NCI-H2107 (cell line): ENCODE measurements around the gene TTC33.
"Not testable (repeated sequence)": the region's sequence is repeated elsewhere in the genome, so short reads cannot be mapped to it uniquely, and the experiment has no call there.

Experiments used
- DNase-seq: peaks from one replicate; lab custom pipeline; 2025; lab: John Stamatoyannopoulos, UW

The TTC33 gene

GRCh38 chr5:40652441-40653220 is 103.1 kb downstream of the TTC33 start:
- no peak for DNase-seq

DNA sequence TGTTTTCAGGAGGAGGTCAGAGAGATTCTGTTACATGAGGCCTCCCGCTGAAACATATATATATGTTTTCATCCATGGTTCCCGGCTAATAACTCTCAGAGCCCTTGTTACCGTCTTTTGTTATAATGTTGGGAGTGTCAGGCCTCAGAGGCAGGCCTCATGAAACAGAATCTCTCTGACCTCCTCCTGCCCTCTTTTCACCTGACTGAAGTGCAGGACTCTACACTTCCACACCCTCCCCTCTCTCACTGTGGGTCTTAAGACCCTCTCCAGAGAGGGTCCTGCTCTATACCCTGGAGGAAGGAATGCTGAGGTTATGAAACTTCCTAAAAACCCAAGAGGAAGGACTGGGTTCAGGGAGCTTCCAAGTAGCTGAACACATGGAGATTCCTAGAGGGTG is 104.6 kb downstream of the TTC33 start:
- no peak for DNase-seq

GRCh38 chr5:40649463-40650030 is 106.2 kb downstream of the TTC33 start:
- no peak for DNase-seq

- no peak for DNase-seq
Observed at GRCh38 chr5:40648150-40648549, 107.6 kb downstream of the TTC33 start.

DNA sequence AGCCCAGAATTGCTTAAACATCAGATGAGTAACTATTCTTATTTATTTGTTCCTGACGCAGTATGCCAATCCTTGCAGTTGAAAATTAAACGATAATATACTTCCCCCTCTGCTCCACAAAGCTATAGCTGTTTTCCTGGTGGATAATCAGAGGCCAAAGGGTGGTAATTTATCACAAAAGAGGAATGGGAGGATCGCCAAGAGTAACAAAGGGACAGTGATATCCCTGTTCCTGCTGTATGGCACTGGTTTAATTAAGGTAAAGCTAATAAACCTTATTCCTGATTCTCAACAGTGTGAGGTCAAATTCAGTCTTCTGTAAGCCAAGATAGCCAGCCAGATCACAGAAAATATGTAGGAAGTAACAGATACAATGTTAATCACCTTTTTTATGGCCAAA is 109.5 kb downstream of the TTC33 start:
- DNase-seq: no peak

DNA sequence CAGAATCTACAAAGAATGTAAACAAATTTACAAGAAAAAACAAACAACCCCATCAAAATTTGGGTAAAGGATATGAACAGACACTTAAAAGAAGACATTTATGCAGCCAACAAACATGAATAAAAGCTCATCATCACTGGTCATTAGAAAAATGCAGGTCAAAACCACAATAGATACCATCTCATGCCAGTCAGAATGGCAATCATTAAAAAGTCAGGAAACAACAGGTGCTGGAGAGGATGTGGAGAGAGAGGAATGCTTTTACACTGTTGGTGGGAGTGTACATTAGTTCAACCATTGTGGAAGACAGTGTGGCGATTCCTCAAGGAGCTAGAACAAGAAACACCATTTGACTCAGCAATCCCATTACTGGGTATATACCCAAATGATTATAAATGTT is 116.2 kb downstream of the TTC33 start:
- not testable (repeated sequence) for DNase-seq

DNA sequence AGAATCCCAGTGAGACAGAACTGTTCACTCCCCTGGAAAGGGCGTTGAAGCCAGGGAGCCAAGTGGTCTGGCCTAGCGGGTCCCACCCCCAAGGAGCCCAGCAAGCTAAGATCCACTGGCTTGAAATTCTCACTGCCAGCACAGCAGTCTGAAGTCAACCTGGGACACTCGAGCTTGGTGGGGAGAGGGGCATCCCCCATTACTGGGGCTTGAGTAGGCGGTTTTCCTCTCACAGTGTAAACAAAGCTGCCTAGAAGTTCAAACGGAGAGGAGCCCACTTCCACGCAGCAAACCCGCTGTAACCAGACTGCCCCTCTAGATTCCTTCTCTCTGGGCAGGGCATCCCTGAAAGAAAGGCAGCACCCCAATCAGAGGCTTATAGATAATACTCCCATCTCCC is 121.2 kb downstream of the TTC33 start:
- DNase-seq: no peak

DNA sequence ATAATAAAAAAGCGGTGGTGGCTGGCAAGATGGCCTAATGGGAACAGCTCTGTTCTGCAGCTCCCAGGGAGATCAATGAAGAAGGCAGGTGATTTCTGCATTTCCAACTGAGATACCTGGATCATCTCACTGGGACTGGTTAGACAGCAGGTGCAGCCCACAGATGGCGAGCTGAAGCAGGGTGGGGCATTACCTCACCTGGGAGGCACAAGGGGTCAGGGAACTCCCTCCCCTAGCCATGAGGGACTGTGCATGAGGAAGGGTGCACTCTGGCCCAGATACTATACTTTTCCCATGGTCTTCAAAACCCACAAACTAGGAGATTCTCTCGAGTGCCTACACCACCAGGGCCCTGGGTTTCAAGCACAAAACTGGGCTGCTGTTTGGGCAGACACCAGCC is 121.6 kb downstream of the TTC33 start:
- DNase-seq: no peak

DNA sequence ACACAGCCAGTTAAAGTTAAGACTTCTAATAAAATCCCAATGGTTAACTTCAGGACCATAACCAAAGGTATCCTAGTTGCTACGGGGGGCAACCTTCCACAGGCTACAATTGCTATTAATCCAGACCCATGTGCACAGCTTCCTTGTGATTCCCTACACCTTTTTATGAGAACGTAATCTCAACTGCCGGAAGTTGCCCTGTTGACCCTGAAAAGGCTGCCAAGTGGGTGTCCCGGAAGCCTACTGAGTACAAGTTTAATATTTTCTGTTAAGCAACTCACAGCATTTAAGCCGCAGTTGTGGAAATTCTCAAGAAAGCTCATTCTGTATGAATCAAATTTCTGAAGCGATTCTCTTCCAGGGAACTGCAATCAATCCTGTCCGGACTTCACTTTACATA is 124.5 kb downstream of the TTC33 start:
- DNase-seq: no peak

- DNase-seq: no peak
Observed at GRCh38 chr5:40630126-40630525, 125.6 kb downstream of the TTC33 start.

GRCh38 chr5:40628407-40628806 is 127.4 kb downstream of the TTC33 start:
- DNase-seq: no peak

DNA sequence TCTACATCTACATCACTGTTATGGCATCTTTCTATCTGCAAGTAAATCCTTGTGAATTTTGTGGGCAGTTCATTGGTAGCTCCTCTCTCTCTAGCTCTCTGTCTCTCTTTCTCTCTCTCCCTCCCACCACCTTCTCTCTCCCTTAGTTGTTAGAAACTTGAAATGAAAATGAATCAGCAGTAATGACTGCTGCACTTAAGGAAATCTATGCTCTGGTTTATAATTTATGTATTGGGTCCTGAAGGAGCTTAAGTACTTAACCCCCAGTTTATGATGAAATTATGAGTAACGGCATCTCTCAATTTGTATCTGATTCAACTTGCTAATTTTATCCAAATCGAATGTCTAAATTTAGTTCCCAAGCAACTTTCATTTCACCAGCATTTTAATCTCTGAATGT is 128.1 kb downstream of the TTC33 start:
- no peak for DNase-seq

GRCh38 chr5:40626801-40627200 is 129.0 kb downstream of the TTC33 start:
- DNase-seq: no peak

GRCh38 chr5:40623480-40624420 is 132.0 kb downstream of the TTC33 start:
- DNase-seq: no peak

- no peak for DNase-seq
Observed at GRCh38 chr5:40622463-40623252, 133.1 kb downstream of the TTC33 start.

GRCh38 chr5:40619421-40619820 is 136.3 kb downstream of the TTC33 start:
- no peak for DNase-seq

DNA sequence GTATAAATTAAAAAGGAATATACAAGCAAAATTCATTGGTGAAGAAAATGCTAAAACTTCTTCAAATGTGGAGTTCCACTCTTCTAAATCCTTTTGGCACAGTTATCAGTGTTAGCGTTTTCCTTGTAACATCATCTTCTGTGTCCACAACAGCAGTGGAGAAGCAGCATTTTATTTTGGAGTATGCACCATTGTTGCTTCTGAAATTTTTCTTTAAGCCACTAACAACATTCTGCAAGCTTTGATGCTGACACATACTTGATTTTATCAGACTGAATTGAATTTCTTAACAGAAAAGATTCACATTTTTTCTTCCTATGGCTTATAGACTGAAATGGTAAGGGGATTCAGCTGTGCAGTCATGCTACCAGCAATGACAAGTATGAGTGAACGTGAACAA is 136.8 kb downstream of the TTC33 start:
- no peak for DNase-seq

DNA sequence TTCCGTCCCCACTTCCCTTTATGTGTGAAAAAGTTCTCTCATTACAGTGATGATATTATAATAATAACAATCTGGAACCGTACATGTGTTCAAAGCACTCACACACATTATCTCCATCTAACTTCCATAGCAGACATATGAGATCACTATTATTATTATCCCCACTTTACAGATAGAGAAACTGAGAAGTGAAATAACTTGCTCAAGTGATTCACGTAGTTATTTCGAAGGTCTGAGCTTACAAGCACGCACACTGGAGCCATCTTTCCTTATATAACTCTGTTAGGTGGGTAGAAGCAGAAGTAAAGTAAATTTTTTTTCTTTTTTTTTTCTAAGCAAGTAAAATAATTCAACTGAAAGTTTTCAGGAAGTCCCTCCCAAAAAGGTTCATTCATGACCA is 139.0 kb downstream of the TTC33 start:
- no peak for DNase-seq

- no peak for DNase-seq
Observed at GRCh38 chr5:40615586-40616170, 140.1 kb downstream of the TTC33 start.

DNA sequence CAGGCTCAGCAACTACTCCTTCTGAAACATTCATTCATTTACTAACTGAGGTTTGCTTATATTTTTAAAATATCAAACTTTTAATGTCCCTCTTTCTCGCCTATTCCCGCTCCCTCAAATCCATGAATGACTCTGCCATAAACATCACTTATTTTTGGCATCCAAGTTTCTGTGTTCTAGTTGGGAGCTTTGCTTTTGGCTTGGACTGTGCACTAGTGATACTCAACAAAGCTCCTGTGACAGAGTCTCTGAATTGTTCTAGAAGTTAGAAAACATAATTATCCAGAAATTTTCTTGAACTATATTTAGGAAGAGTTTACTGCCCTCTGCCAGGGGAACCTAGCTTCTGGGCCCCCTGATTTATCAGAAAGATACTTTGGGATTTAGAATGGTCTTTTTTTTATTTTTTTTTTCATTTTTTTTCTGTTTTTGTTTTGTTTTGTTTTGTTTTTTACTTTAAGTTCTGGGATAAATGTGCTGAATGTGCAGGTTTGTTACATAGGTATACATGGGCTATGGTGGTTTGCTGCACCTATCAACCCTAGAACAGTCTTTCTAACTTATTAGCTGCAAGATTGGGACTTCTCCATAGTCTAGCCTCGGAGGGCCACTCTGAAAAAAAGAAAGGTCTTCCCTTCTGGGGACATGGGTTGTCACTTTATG is 140.7 kb downstream of the TTC33 start:
- no peak for DNase-seq

- no peak for DNase-seq
Observed at GRCh38 chr5:40614466-40614865, 141.3 kb downstream of the TTC33 start.
